ENCODE measurements around the gene NUP107.

The NUP107 gene

DNA sequence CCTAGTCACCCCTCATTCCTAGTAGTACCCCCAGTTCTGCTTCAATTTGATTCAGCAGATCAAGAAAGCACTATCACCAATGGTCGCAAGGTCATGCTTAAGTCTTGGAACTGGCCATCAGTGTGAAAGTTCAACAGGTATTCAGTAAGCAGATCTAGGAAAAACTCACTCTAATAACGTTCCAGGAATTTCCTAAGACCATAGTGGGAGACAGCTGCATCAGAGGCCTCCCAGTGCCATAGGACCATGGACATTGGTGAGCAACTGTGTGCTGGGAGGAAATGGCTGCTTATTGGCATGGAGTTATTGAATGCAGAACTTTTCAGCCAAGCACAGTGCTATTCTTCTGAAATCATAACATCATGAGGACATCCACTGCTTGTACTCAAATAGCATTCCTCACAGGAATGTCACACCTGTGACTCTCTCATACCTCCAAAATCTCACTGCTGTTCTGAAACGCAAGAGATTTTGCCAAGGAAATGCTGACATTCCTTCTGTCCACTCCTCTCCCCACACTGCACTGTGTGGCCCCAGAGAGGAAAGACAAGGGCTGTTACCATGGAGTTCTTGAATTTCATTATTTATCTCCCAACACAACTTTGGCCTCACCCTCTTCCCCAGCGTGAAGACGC, 90.3 kb downstream of the NUP107 start:
- DNase-seq, result no peak

DNA sequence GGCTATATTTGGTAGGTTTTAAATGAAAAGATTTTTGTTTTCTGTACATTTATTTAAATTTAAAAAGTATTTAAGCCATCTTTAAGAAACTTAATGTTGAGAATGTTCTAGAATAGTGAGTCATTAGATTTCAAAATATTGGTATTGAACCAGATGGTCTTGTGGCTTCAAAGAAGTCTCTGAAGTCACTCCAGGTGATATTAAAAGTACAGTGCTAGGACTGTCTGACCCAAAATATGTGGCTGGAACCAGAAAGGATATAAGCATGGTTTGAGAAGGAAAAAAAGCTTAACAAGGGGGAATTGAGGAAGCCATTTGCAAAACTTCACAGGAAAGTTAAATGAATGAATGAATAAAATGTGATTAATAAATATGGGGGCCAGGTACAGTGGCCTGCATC, 92.5 kb downstream of the NUP107 start:
- DNase-seq, result no peak

- DNase-seq, result no peak
Measured at GRCh38 chr12:68780731-68781130, 94.0 kb downstream of the NUP107 start.

DNA sequence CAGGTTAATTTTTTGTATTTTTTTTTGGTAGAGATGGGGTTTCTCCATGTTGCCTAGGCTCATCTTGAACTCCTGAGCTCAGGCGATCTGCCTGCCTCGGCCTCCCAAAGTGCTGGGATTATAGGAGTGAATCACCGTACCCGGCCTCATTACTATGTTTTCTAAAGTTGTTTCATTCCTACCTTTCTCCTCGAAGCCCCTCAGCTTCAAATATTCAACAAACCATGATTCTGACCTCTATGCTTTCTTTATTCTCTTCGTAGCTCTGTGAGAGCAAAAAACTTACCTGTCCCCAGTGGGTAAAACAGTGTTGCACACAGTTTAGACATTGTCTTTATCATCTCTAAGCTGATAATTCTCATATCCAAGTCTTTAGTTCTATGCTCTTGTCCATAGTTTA, 95.0 kb downstream of the NUP107 start:
- DNase-seq, result no peak

DNA sequence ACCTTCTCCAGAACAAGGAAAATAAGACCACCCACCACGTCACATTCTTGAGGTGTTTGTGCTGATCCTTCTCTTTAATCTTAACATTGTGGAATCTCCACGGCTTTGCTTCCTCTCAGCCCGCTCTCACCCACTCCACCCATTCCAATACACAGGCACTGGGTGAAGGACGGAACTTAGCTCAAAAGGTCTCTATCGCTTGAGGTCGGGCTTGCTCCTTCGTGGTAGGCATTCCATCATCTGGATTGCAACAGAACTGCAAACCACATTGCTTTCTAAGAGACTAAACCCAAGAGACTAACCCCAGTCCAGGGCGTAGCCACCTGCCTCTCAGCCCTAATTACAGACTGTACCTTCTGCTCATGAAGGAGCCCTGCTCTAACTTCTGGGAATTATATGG, 97.2 kb downstream of the NUP107 start:
- DNase-seq, result peak in 1 of 2 experiments; percentile 21

- no peak for DNase-seq
Measured at GRCh38 chr12:68785358-68785757, 98.6 kb downstream of the NUP107 start.

- no peak for DNase-seq
Measured at GRCh38 chr12:68785823-68786222, 99.0 kb downstream of the NUP107 start.

GRCh38 chr12:68786929-68787328, 100.2 kb downstream of the NUP107 start:
- no peak for DNase-seq

GRCh38 chr12:68788554-68789143, 101.9 kb downstream of the NUP107 start:
- no peak for DNase-seq

GRCh38 chr12:68789144-68789878, 102.5 kb downstream of the NUP107 start:
- DNase-seq, result no peak

- DNase-seq, result no peak
Measured at GRCh38 chr12:68790081-68790951, 103.5 kb downstream of the NUP107 start.

- no peak for DNase-seq
Measured at GRCh38 chr12:68790952-68791234, 104.1 kb downstream of the NUP107 start.

GRCh38 chr12:68791897-68792481, 105.2 kb downstream of the NUP107 start:
- DNase-seq, result no peak

- peak; percentile 41 to 59 for DNase-seq
Measured at GRCh38 chr12:68792952-68793351, 106.2 kb downstream of the NUP107 start.

DNA sequence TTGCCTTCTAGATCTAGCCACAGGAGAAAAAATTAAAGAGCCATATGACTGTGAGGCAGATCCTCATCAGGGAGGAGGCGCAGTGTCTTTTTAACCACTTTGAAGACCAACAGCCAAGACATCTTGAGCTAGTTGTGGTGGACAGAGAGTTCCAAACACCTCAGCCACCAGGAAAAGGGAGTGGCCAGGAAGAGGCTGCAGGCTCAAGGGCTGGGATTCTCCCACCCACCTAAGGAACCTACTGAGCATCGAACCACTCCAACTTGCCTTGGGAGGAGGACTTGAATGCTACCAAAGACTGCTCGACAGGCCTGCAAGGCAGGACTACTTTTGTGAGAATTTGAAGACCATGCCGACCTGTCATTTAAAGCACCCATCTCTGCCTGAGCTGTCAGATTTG, 106.7 kb downstream of the NUP107 start:
- DNase-seq, result no peak

GRCh38 chr12:68793975-68794652, 107.3 kb downstream of the NUP107 start:
- DNase-seq, result no peak

GRCh38 chr12:68794653-68795251, 108.0 kb downstream of the NUP107 start:
- DNase-seq, result no peak

All from AML-193 (cell line).